Measurements from ENCODE around the gene FCHO2. TPM values are rescaled to one million over a fixed set of nuclear protein-coding genes. Genes with fewer than 3 reads are reported as not detected.

Gene FCHO2
- total and polyA plus RNA-seq, 10 of the 15 experiments (the other 5 are each of a cell fraction or from before 2014, with no cell fraction given): 0.05 to 1.4 (median 0.18) TPM

GRCh38 chr5:73095564-73096238 is 139.9 kb downstream of the FCHO2 start:
- BruUV-seq (replicated peaks): no TSS peak
- 54% methylated on average over 6 of the region's 6 CpGs for WGBS (ENCODE audit: insufficient coverage, insufficient replicate concordance, low lambda C conversion rate, missing lambda C conversion rate)
- no peak for DNase-seq (ENCODE audit: low read depth, low spot score)
- POLR2A ChIA-PET: no interaction called here
- Histone ChIP-seq H3K79me2 (ENCODE audit: control insufficient read depth, insufficient read depth, low read length) (no peaks in the 10 kb centered on the region), H3K27me3 (replicated peaks in 1 of 2; ENCODE audit: control insufficient read depth in 2 of 2, insufficient read depth in 2 of 2, low read length in 1 of 2) (no peaks in the 10 kb centered on the region), H2AFZ (ENCODE audit: control insufficient read depth, low read depth, low read length) (no peak overlapping the region), H3K9me3 (replicated peaks; ENCODE audit: control insufficient read depth, insufficient read depth, low read length) (no peaks in the 10 kb centered on the region; the same call in 2 of the 3 replicates), H3K4me3 (no peak overlapping the region), H3K4me1 (ENCODE audit: control insufficient read depth, insufficient read depth, low read length) (no peaks in the 10 kb centered on the region), H3K4me2 (ENCODE audit: control insufficient read depth, insufficient read depth) (no peak overlapping the region), H3K27ac (ENCODE audit: control insufficient read depth, insufficient read depth) (no peak overlapping the region), H3K36me3 (ENCODE audit: control insufficient read depth in 2 of 2, insufficient read depth in 2 of 2, low read length in 1 of 2) (no peaks in the 10 kb centered on the region), H4K20me1 (ENCODE audit: control insufficient read depth, insufficient read depth) (no peaks in the 10 kb centered on the region), H3K9ac (ENCODE audit: control insufficient read depth, insufficient read depth, low read length) (no peak overlapping the region)
- intact Hi-C loops (cut with micrococcal nuclease; ENCODE audit: unreplicated experiment): no loop called here
- no peak for FAIRE-seq
- ATAC-seq: no peak
- in situ Hi-C loops (cut with MboI): no loop called here
- RAD21 ChIA-PET (ENCODE audit: unreplicated experiment): no interaction called here
- SMC1A ChIA-PET (ENCODE audit: uncharacterized antibody, unreplicated experiment): interaction anchor here (0.8 kb wide), 1 partner anchor 110 kb away, joined by 3 read pairs; no protein-coding TSS in a partner anchor
- CTCF ChIA-PET: no interaction called here
- TF ChIP-seq RELA (IDR thresholded peaks at IDR 0.05; ENCODE audit: borderline replicate concordance, partially characterized antibody): no peak
- TF ChIP-seq, protein P1, sequence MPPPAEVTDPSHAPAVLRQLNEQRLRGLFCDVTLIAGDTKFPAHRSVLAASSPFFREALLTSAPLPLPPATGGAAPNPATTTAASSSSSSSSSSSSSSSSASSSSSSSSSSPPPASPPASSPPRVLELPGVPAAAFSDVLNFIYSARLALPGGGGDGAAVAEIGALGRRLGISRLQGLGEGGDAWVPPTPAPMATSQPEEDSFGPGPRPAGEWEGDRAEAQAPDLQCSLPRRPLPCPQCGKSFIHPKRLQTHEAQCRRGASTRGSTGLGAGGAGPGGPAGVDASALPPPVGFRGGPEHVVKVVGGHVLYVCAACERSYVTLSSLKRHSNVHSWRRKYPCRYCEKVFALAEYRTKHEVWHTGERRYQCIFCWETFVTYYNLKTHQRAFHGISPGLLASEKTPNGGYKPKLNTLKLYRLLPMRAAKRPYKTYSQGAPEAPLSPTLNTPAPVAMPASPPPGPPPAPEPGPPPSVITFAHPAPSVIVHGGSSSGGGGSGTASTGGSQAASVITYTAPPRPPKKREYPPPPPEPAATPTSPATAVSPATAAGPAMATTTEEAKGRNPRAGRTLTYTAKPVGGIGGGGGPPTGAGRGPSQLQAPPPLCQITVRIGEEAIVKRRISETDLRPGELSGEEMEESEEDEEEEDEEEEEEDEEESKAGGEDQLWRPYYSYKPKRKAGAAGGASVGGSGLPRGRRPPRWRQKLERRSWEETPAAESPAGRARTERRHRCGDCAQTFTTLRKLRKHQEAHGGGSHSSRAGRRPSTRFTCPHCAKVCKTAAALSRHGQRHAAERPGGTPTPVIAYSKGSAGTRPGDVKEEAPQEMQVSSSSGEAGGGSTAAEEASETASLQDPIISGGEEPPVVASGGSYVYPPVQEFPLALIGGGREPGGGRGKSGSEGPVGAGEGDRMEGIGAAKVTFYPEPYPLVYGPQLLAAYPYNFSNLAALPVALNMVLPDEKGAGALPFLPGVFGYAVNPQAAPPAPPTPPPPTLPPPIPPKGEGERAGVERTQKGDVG (CRISPR knock-in tag; IDR thresholded peaks at IDR 0.05): no peak
- TF ChIP-seq, protein P2, sequence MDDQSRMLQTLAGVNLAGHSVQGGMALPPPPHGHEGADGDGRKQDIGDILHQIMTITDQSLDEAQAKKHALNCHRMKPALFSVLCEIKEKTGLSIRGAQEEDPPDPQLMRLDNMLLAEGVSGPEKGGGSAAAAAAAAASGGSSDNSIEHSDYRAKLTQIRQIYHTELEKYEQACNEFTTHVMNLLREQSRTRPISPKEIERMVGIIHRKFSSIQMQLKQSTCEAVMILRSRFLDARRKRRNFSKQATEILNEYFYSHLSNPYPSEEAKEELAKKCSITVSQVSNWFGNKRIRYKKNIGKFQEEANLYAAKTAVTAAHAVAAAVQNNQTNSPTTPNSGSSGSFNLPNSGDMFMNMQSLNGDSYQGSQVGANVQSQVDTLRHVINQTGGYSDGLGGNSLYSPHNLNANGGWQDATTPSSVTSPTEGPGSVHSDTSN (IDR thresholded peaks at IDR 0.05; ENCODE audit: insufficient replicate concordance, low read depth, low read length): no peak
- no peak for TF ChIP-seq E2F8 (IDR thresholded peaks at IDR 0.05; ENCODE audit: low read depth, partially characterized antibody)
- TF ChIP-seq ZNF274 (IDR thresholded peaks at IDR 0.05; ENCODE audit: insufficient read depth, insufficient read length): no peak
- no peak for TF ChIP-seq NFIC (IDR thresholded peaks at IDR 0.05; ENCODE audit: low read depth, low read length)
- no peak for TF ChIP-seq TARDBP (IDR thresholded peaks at IDR 0.05; ENCODE audit: borderline replicate concordance)
- no peak for TF ChIP-seq TCF3 (IDR thresholded peaks at IDR 0.05; ENCODE audit: borderline replicate concordance, insufficient read depth, low read depth, low read length)
- no peak for TF ChIP-seq NFYA (IDR thresholded peaks at IDR 0.05; ENCODE audit: borderline replicate concordance, low read depth, low read length)
- no peak for TF ChIP-seq IRF5 (IDR thresholded peaks at IDR 0.05; ENCODE audit: borderline replicate concordance)
- TF ChIP-seq GATAD2B (conservative IDR thresholded peaks at IDR 0.05; ENCODE audit: low read depth): no peak
- TF ChIP-seq CHD2 (IDR thresholded peaks at IDR 0.05; ENCODE audit: borderline replicate concordance, low read depth, low read length): no peak
- TF ChIP-seq EP300 (IDR thresholded peaks at IDR 0.05; ENCODE audit: borderline replicate concordance in 1 of 2, control insufficient read depth in 1 of 2, low read depth in 2 of 2, low read length in 2 of 2): no peak
- TF ChIP-seq RAD51 (IDR thresholded peaks at IDR 0.05): no peak
- TF ChIP-seq SMAD1 (IDR thresholded peaks at IDR 0.05; ENCODE audit: low read depth, partially characterized antibody): no peak

All from GM12878 (cell line).